GM19193 (cell line): Measurements from ENCODE around the gene EIF4E3.

Source experiments
- POLR2A ChIP-seq: IDR thresholded peaks from 4 replicates; pipeline ENCODE4 v1.6.1; 2011; ENCODE audit not compliant: insufficient read depth, insufficient read length; ENCODE audit errors: extremely low read depth

EIF4E3 gene

DNA sequence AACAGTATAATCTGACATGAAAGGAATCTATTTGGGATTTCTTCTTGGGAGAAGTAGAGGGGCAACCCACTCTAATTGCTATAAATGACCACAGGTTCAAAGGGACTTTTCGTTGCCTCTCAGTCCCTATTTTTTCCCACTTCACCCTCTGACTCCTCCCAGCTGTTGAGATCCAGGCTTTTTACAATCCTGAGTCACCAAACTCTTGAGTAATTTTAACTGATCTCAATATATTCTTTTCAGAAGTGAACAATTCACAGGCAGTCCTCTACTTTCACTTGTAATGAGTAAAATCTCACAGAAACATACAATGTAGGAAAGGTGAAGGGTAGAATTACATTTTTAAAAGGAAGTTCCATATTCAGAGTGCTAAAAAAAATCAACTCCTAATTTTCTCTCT is 44.6 kb downstream of the EIF4E3 start:
- no peak for TF ChIP-seq POLR2A

- no peak for TF ChIP-seq POLR2A
Measured at GRCh38 chr3:71676931-71677330, 48.3 kb downstream of the EIF4E3 start.

GRCh38 chr3:71673486-71673885 is 51.7 kb downstream of the EIF4E3 start:
- TF ChIP-seq POLR2A, result no peak

DNA sequence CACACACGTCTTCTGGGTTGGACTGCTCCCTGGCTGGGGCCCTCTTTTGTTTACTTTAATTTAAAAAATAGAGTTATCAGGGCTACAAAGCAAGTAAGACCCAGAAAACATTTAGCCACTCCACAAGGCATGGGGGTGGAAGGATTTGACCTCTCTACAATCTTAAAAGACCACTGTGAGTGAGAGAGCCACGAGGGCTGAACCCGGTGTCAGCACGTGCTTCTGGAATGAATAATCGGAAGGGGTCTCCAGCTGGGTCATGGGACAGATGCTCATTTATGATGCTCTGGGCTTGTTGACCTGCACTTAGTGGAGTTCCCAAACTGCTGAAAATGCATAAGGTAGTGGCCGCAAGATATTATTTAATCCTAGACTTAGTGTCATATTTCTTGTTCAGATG is 52.4 kb downstream of the EIF4E3 start:
- TF ChIP-seq POLR2A, result no peak

GRCh38 chr3:71672340-71672739 is 52.9 kb downstream of the EIF4E3 start:
- no peak for TF ChIP-seq POLR2A

DNA sequence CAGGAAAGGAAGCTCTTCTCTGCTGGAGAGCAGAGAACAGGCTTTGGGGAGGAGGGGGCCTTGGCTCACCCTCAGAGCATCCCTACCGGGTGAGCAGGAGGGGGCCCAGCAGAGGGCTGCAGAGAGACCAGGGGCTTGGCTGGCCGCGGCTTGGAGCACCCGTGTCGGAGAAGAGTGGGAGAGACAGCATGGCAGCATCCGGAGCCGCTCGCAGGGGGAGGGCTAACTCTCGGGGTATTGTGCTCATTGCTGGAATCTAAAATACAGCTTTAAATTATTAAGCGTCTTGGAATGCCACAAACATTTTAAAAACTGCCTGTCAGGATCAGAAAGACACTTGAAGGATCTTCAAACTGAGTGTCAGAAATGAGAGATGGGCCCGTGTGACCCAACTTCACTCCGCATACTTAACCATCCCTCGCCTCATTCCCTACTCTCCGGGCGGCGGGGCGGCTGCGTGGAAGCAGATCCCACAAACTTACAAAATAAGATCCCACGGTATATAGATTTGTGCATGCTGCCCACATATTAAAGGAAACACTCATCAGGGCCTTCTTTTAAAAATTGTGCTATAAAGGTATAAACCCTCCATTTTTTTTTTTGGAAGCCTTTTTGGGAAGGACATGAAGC is 53.9 kb downstream of the EIF4E3 start:
- no peak for TF ChIP-seq POLR2A

GRCh38 chr3:71662568-71662967 is 62.6 kb downstream of the EIF4E3 start:
- no peak for TF ChIP-seq POLR2A

DNA sequence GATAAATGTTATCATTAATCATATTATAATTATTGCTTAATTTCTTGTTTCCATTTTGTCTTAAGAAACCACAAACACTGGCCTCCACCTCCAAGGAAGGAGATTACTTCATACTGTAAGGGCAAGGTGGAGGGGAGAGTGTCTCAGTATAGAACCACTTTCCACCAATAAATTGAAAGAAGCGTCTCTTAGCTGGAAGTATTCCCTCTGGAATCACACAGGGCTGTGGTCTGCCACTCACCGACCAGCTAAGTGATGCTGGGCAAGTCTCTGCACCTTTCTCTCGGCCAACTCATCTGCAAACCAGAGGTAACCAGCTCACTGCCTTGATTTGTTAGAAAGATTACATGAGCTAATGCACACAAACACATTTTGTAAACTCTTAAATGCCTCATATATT is 63.1 kb downstream of the EIF4E3 start:
- TF ChIP-seq POLR2A, result no peak

GRCh38 chr3:71659864-71660591 is 65.2 kb downstream of the EIF4E3 start:
- no peak for TF ChIP-seq POLR2A

DNA sequence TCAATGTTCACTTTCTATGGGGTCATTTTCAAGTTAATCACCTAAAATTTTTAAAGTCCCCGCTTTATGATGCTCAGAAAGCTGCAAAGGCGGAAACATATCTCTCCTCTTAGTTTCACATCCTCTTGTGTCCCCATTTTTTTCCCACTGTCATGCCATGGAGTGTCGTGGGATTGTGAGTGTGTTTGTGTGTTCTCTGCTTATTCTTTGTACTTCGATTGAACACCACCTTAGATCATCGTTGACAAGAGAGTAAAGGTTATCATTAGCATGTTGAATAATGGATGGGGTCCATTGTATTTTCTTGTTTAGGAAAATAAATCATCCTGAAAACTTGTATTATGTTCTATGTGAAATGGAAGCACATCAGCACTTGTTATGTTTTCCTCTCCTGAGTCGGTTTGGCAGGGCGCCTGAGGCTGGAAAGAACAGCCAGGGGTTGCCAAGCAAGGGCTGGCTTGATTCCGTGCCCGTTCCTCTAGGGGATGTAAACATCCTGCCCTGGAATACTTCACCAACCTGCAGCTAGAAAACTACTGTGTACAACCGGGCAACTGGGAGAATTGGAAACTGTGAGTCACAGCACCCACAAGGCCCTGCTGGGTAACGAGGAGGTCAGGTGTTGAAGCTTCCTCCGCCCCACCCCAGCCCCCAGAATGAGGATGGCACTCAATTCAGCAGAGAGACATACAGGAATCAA is 67.2 kb downstream of the EIF4E3 start:
- no peak for TF ChIP-seq POLR2A

- no peak for TF ChIP-seq POLR2A
Measured at GRCh38 chr3:71655061-71655460, 70.1 kb downstream of the EIF4E3 start.

DNA sequence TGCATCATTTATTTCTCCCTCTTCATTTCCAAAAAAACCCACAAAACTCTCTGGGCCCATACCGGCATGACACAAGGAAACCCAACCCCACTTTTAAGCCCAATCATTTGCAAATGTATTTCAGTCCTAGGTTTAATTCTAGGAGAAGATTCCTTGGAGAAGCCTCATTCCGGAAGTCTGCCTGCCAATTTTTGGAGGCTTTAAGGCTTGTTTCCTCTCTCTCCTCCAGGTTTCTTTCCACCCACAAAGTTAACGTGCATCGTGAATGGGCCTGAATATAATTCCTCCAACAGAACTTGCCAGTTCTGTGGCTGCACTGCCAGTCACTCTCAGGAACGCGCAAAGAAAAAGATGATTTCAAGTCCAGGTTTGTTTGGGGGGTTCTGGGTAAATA is 71.8 kb downstream of the EIF4E3 start:
- no peak for TF ChIP-seq POLR2A

- no peak for TF ChIP-seq POLR2A
Measured at GRCh38 chr3:71652781-71653413, 72.3 kb downstream of the EIF4E3 start.

DNA sequence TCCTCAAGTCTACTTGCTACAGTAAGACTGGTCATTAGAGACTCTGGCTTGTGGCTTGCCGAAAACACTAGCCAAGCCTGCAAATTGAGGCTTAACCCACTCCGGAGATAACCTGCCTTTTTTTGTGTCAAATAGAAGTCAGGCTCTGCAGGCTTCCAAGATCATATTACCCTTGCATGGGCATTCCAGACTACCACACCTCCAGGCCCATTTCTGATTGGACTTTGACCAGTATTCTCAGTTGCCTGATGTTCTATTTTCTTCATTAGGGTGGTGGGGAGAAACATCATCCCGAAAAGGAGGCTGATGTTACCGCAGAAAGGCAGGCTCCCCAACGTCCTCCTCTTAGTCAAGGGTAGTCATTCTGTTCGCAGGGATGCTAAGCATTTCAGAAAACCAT is 73.6 kb downstream of the EIF4E3 start:
- no peak for TF ChIP-seq POLR2A

GRCh38 chr3:71650372-71650771 is 74.8 kb downstream of the EIF4E3 start:
- no peak for TF ChIP-seq POLR2A

DNA sequence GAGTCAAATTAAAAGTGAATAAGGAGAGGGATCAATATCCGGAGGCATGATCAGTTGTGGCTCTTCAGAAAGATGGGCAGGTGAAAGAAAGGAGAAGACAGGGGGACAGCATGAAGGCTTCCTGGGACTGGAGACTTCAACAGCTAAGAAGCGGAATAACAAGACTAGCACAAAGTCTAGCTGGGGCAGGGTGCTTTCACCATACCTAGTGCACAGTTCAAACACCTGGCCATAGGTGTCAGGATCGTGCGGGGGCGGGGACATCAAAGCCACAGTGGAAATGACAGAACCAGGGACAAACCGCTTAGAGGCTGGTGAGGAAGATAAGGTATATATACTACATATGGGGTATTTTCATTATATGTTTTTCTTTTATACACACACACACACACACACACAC is 75.4 kb downstream of the EIF4E3 start:
- no peak for TF ChIP-seq POLR2A

DNA sequence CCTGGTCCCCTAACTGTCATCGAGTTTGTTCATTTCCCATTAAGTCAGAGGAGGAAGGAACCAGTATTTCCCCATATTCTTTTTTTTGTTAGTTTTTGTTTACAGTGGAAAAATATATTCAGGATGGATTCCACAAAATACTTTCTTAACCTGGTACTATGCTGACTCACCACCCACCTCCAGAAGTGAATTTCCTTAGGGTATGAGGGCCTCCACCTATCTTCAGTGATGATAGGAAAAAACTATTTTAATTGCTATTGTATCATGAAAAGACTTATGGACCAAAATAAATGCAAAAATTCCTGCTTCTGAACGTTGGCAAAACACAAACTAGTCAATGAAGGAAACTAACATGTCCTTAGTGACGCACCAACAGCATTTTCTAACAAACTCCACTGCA is 77.5 kb downstream of the EIF4E3 start:
- TF ChIP-seq POLR2A, result no peak

- no peak for TF ChIP-seq POLR2A
Measured at GRCh38 chr3:71646971-71647370, 78.2 kb downstream of the EIF4E3 start.
